Stimulated activated CD4-positive, alpha-beta T cell treated with anti-CD3 and anti-CD28 coated beads, Interleukin-15, amount 100 ng/mL, for 1 hour (primary cell): ENCODE measurements around the gene KYNU.
"Not testable (repeated sequence)": the region's sequence is repeated elsewhere in the genome, so short reads cannot be mapped to it uniquely, and the experiment has no call there.

Experiments used
- DNase-seq, 2 donors: peaks; one replicate each; pipeline ENCODE4 v3.0.0-alpha.2; 2020; ENCODE audit warnings: low read depth in 1 of 2, low spot score in 1 of 2

Gene KYNU

GRCh38 chr2:142870526-142870925 lies 6.9 kb upstream of the KYNU start:
- no peak for DNase-seq

GRCh38 chr2:142871396-142871795 lies 6.1 kb upstream of the KYNU start:
- DNase-seq = no peak

DNA sequence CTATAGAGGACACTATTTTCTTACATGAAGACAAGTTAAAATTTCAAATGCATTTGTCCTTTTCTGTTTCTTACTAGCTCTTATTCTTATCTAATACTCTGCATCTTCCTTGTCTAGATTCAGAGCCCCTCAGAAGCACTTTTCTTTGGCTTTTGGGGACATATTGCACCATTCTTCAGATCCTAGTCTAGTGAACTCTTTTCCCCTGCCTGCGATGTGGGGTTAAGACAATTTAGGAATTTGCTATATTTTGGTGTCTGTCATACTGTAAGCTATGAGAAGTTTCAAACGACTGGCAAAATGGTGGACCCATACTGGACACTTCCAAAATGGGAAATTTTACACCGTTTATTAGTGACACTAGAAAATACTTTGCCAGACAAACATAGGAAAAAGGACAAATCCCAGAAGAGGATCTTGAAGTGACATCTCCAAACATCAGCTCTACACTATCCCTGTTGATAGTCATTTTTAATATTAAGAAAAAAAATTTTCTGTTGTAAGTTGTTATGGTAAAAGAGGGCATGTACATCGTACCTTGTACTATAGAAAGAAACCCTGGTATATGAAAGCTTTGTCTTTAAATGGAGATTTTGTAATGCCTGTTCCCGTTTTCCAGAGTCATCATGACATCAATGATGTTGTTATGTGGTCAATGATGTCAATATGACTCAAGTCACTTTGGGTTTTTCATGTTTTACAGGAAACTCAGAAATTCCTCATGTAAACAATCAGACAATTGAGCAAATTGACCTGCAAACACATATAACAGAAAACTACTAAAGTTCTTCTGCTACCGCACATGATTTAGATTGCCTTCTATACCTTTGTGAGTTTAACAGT lies 4.4 kb upstream of the KYNU start:
- DNase-seq = no peak

DNA sequence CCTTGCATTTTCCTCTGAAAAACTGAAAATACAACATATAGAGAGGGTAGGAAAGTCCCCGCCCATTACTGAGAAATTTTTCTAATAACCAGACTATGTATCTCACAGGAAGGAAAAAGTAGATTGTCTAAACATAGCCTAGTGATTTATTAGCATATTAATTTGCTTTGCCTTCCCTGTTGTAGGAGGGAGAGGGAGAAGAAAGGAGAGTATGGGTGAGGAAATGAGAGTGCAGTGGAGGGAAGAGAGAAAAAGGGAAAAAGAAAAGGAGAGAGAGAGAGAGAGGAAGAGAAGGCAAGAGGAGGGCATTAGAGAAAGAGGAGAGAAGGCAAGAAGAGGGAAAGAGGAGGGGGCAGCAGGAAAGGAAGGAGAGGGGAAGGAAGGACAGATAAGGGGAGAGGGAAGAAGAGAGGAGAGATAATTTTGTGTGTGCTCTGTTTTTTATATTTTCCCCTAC lies 3.6 kb upstream of the KYNU start:
- DNase-seq = no peak

DNA sequence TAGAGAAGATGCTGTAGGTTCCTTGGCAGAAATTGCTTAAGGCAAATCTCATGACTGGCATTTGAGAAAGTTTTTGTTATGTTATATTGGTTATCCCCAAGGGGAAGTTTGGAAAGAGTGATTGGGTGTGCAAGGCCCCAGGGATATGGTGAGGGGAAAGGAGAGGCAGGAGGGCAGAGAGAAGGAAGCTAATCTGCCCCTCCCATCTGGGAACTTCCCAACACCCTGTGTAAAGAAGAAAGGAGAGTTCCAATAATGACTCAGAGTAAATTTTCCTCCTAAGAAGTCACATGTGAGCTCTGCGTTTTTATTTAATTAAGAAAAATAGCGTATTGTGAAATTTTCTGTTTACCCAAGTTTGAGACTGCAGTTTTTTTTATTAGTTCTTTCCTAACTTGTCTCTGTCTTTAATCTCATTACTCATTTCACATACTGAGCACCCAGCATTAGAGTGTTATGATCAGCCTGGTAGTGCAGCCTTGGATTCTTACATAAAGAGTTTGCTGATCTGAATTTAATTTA lies 3.1 kb upstream of the KYNU start:
- no peak for DNase-seq

- no peak for DNase-seq
Observed at GRCh38 chr2:142875010-142875409, 2.5 kb upstream of the KYNU start.

DNA sequence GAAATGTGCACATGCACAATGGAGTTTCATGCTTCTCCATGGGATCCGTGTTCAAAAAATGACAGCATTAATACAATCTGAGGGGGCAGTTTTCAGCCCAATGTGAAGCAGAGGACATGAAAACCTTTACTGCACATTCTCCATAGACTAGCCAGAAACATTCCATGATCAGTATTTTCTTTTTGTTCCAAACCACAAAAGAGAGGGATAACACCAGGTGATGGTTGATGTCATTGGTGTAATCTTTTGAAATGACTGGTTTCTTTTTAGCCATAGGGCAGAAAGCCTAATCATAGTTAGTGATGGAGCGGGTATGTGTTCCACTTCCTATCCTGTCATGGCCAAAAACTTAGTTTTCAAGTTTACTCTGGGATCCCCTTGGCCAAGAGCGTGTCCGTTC lies 1.8 kb upstream of the KYNU start:
- no peak for DNase-seq

GRCh38 chr2:142876423-142876822 lies 1.0 kb upstream of the KYNU start:
- DNase-seq = no peak

GRCh38 chr2:142878031-142878678 lies 691 bp downstream of the KYNU start:
- DNase-seq = no peak

GRCh38 chr2:142879151-142879550 lies 1.7 kb downstream of the KYNU start:
- DNase-seq = no peak

- no peak for DNase-seq
Observed at GRCh38 chr2:142880279-142880678, 2.8 kb downstream of the KYNU start.

GRCh38 chr2:142881619-142882018 lies 4.2 kb downstream of the KYNU start:
- no peak for DNase-seq

DNA sequence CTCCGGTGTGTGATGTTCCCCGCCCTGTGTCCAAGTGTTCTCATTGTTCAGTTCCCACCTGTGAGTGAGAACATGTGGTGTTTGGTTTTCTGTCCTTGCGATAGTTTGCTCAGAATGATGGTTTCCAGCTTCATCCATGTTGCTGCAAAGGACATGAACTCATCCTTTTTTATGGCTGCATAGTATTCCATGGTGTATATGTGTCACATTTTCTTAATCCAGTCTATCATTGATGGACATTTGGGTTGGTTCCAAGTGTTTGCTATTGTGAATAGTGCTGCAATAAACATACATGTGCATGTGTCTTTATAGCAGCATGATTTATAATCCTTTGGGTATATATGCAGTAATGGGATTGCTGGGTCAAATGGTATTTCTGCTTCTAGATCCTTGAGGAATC lies 5.0 kb downstream of the KYNU start:
- not testable (repeated sequence) for DNase-seq

- no peak for DNase-seq
Observed at GRCh38 chr2:142883526-142883925, 6.1 kb downstream of the KYNU start.

DNA sequence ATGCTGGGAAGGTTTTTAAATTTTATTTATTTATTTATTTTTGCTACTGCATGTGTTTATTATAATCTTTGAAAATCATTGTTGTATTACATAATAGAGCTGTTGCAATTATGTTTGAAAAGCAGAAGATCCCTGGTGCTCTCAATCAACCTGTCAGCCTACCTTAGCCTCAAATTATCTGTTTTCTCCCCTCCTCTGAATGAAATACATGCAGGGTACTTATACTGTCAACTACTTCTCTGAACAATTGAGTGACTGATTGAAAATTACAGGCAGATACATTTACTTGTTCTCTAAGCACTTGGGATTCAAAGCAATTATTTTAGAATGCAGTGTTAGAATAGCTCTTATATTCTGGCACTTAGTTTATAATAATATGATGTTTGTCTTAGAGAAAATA lies 8.1 kb downstream of the KYNU start:
- DNase-seq = no peak

DNA sequence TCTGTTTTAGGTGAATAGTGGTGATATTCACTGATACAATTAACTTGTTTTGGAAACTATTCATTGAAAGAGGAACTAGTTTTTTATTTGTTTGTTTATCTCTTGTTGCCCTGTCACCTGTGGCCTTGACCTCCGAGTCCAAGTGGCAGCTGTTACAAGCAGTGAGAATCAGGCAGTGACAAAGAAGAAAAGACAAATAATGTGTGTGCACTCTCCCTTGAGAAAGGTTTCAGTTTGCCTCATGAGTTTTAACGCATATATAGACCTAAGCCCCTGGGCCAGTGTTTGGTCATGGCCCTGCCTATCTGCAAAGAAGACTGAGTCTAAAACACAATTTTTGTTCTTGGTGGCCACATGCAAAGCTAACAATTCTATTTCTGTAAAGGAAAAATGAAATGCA lies 15.3 kb downstream of the KYNU start:
- no peak for DNase-seq

GRCh38 chr2:142893241-142893640 lies 15.8 kb downstream of the KYNU start:
- DNase-seq = no peak

DNA sequence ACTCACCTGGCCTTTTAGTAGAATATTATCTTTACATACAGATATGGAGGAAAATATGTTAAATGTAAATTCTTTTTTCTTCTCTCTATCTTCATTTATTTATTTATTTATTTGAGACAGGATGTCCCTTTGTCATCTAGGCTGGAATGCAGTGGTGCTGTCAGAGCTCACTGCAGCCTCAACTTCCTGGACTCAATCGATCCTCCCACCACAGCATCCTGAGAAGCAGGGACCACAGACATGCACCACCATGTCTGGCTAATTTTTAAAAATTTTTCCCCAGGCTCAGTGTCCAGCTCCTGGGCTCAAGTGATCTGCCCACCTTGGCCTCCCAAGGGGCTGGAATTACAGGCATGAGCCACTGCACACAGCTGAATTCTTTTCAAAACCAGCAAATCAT lies 20.3 kb downstream of the KYNU start:
- DNase-seq = no peak

GRCh38 chr2:142900327-142900726 lies 22.9 kb downstream of the KYNU start:
- not testable (repeated sequence) for DNase-seq

- DNase-seq = no peak
Observed at GRCh38 chr2:142901780-142902179, 24.3 kb downstream of the KYNU start.

- not testable (repeated sequence) for DNase-seq
Observed at GRCh38 chr2:142903726-142904125, 26.3 kb downstream of the KYNU start.

DNA sequence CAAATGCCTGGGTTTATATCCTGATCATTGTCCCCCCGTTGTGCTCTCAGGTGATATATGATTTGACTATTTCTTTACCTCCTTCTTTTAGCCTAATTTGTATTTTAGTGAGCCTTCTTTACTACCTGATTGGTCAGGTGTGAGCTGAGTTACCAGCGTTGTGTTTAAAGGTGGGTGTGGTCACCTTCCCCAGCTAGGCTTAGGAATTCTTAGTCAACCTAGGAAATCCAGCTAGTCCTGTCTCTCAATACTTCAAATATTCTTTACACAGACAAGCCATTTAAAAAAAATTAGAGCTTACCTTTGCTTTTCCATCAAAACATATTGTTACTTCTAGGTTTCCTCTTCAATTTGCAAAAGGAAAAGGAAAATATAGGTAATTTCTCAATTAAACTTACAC lies 30.2 kb downstream of the KYNU start:
- DNase-seq = no peak
